SIG-M5 (cell line): ENCODE data around the gene TCF7L2.
"Not testable (repeated sequence)": the region's sequence is repeated elsewhere in the genome, so short reads cannot be mapped to it uniquely, and the experiment has no call there.

Experiments used
- DNase-seq: peaks from one replicate; lab custom pipeline; 2025; lab: John Stamatoyannopoulos, UW

TCF7L2 gene

GRCh38 chr10:113047151-113047550, 97.1 kb downstream of the TCF7L2 start:
- no peak for DNase-seq

DNA sequence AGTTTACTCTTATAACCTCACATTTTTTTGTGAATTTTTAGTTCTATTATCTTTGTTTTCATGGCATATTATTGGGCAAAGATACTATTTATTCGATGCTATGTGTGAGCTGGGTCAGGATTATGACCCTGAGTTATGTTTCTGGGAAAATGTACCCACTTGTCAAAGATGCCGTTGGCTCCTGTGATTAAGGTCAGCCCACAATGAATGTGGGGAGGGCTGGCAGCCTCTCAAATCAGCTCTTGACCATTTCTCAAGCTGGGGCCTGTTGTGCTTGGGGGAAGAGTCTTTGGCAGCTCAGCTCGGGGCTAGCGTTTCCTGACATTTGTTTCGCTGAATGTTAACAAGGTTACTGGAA, 97.5 kb downstream of the TCF7L2 start:
- no peak for DNase-seq

DNA sequence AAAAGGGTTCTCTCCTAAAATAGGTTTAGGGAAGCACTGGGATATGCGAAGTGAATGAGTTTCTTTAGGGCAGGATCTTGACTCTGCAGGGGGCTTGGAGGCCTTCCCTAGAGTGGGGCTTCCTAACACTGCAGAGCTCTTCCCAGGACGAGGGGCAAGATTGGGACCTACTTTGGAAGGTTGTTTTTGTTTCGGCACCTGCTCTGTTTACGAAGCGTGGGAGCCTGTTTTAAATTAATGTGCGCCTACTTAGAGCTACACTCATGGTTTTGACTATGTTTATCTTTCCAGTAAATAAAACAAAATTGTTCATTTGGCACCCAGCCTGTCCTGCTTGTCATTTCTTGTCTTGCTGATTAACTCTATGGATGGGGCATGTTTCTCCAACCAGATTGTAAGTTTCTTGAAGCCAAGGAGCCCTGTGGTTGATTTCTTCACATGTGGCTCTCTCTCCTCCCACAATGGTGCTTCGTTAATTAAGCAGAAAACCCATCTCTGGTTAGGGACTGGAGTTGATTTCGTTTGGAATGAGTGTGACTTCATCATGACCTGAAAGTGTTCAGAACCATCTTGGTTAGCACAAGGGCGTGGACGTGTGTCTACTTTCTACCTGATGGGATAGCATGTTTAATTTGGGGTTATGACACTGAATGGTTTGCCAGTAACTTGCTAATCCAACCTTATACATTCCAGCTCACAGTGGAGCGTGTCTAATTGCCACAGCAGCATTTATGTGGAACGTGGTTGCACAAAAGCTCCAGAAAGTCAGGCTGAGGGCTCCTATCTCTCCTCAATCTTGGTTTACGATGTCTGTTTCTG, 98.1 kb downstream of the TCF7L2 start:
- no peak for DNase-seq

- no peak for DNase-seq
Observed at GRCh38 chr10:113049881-113050280, 99.8 kb downstream of the TCF7L2 start.

DNA sequence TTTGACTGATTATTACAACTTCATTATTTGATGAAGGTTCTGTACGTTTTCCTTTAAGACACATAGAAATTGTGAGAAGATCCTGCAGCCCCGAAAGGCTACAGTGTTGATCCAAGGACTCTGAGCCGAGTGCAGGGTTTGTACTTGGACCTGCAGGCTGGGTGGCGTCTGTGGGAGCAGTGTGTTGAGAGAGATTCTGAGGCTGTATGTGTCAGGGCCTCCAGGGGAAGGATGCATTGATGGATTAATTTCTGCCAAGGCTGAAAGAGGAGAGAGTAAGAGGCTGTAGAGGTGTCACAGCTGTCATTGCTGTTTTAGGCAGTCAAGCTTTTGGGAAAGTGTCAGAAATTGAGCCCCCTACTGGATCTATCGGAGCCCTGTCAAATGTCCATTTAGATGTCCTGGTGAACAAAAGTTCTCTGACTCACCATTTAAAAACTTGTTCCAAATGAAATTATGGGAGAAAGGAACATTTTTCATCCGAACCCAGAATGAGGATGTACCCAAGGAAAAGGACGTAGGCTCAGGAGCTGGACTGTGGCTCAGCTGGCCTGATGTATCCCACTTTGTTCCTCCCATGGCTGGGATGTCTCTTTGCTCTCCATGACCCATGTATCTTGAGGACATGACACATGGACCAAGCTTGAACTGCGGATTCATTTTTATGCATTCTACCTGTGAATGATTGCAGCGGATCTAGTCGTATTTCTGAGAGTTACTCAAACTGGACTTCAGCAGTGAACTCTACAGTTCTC, 102.2 kb downstream of the TCF7L2 start:
- no peak for DNase-seq

- no peak for DNase-seq
Observed at GRCh38 chr10:113053091-113053490, 103.0 kb downstream of the TCF7L2 start.

GRCh38 chr10:113053881-113054280, 103.8 kb downstream of the TCF7L2 start:
- no peak for DNase-seq

DNA sequence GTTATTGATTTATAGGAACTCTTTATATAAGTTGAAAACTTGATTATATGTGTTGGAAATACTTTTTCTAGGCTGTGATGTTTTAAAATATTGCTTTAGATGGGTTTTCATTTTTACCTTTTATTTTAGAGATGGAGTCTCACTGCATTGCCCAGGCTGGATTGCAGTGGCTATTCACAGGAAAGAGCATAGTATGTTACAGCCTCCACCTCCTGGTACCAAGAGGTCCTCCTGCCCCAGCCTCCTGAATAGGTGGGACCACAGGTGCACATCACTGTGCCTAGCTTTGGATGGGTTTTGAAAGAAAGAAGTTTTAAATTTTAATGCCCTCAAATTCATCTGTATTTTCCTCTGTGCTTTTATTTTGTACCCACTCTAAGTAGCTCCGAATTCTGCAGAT, 105.4 kb downstream of the TCF7L2 start:
- DNase-seq = no peak

GRCh38 chr10:113056030-113056429, 106.0 kb downstream of the TCF7L2 start:
- no peak for DNase-seq

DNA sequence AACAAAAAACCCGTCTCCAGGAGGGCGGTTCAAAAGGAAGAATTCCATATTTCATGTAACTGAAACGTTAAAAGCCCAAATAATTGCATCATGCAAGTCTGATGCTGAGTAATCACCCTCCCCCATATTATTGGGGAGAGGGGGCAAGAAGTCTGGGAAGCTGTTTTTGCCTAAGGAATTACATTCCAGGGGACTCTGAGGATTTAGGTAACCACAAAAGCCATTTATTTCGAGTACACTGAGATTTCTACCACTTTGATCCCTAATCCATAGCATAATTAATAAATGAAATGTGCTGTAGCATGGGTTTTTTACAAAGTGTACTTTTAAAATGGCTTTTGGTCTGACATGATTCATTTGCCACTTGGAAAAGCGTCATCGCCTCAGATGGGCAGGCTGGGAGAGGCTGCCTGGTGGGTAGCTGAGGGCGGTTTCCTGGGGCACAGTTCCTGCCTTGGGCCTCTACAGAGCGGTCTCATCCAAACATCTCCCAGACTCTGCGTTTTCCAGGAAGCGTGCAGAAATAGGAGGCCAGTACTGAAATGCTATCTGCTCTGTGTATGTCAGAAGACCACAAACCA, 106.5 kb downstream of the TCF7L2 start:
- no peak for DNase-seq

DNA sequence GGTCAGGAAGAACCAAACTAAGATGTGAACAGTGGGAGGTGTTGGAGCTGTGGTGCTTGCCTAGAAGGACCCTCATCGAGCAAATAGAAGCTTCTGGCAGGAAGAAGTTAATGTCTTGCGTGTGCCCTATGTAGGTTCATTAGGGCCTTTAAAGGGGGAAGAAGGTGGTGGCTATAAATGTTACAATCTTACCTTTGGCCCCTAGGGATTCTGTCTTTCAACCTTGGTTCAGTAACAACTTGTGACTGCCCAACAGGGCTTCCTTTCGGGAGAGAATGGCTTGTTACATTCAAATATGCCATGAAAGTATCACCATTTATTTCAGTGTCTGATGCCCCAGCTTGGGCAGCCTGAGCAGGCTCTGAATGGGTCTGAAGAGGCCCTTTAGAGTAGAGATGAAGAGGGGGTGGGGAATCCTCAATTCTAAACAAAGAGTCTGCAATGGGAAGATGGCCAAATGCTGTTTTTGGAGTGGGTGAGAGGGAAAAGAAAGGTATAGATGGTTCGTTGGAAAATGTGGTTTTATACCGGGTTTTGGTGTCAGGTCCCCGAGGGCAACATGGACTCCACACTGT, 108.0 kb downstream of the TCF7L2 start:
- DNase-seq = no peak

- DNase-seq = no peak
Observed at GRCh38 chr10:113058523-113059370, 108.7 kb downstream of the TCF7L2 start.

- DNase-seq = no peak
Observed at GRCh38 chr10:113059371-113059780, 109.3 kb downstream of the TCF7L2 start.

DNA sequence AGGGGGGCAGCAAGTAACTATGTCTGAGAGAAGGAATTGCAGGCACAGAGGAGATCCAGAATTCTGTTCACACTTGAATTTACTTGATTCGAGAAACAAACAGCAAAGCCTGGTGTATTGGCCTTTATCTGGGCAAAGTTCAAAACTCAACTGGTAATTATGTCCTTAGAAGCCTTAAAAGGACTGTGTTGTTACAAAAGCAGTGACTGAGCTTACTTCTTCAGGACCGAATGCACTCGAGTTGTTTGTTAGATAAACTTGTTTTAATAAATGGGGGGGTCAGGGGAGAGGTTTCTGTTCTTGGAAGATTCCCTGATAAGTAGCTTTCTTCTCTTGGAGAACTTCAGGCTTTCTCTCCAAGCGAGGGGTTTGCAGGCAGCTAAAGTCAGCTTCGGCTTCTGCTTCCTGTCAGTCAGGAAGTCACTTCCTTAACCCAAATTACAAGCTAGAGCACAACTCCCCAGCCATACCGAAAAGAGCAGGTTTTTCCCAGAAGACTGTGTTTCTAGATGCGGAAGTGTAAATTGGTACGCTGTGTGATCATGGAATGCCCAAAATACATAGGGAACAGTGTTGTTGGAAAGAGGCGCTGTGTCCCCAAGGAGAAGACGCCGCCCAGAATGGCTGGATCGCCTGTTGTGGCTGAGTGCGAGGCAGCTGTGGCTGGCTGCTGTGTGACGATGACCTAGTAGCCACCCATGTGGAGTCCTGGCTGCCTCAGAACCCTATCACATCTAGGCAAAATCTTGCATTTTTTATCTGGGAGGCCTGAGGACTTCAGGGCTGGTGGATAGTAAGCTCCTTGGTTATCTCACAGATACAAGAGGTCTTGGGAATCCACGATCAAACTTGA, 110.4 kb downstream of the TCF7L2 start:
- no peak for DNase-seq

DNA sequence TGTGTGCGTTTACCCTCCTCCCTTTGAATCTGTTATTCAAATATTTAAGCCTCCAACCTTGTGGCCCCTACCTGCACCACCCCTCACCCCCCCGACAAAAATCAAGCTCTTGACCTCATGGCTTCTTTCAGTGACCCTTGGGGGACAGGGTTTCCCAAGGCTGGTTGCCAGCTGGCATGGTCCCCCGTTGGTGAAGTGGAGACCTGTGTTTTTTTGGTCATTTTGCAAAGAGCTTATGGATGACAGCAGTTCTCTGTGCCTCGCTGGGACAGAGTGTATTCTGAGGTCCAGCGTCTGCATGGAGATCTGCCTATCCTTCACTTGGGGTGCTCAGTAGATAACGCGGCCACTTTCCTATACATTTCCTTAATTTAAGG, 111.0 kb downstream of the TCF7L2 start:
- no peak for DNase-seq

GRCh38 chr10:113061557-113061956, 111.5 kb downstream of the TCF7L2 start:
- DNase-seq = no peak

DNA sequence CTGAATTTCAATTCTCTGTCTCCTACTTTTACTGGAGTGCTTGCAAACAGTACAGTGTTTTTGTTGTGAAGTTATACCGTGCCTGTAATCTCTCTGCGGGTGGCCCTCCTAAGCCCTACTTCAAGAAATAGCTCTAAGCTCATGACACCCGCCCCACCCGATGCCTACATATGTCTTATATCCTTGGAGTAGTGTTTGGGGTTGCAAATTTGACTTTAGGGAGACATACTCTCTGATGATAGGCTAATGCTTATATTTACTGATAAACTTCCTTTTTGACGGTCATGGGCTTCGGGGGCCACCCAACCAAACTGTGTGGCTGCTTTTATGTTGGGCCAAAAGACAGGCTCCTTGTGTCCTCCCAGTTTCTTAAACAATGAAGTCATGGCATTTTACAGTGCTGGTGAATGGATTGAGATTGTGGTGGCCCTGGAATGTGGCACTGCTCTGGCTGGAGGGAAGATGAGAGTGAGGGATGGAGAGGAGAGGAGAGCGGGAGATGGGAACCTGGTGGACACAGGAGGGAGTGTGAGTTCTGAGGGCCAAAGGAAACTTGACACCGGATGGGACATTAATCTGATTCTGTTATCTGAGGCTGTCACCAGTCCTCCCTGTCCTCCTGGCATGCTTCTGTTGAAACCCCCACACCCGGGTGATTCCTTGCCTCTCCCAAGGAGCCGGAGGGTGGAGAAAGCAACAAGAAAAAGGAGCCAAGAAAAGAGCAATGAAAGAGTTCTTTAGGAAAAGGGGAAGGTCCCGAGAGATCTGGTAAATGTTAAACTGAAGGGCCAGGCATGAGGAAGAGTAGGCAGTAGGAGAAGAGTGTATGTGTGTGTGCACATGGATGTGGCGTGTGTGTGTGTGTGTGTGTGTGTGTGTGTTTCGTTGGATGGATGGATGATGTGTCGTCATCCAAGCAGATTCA, 113.3 kb downstream of the TCF7L2 start:
- DNase-seq = no peak

- no peak for DNase-seq
Observed at GRCh38 chr10:113064039-113064438, 114.0 kb downstream of the TCF7L2 start.

- DNase-seq = not testable (repeated sequence)
Observed at GRCh38 chr10:113066120-113066519, 116.1 kb downstream of the TCF7L2 start.
